Activated CD4-positive, alpha-beta T cell treated with anti-CD3 and anti-CD28 coated beads, Interleukin-2, amount 50 U/mL, for 24 hours (primary cell): ENCODE results near the gene NIPBL.

ENCODE experiments used
- DNase-seq, 2 donors: peaks; one replicate each; pipeline ENCODE4 v3.0.0-alpha.2; 2020; ENCODE audit warnings: low read depth in 1 of 2, low spot score in 1 of 2

The NIPBL gene

GRCh38 chr5:37014321-37014720 lies 137.8 kb downstream of the NIPBL start:
- DNase-seq, result no peak

- DNase-seq, result no peak
These were observed 139.5 kb downstream of the NIPBL start for GRCh38 chr5:37015795-37016666.

- no peak for DNase-seq
These were observed 152.3 kb downstream of the NIPBL start for GRCh38 chr5:37028910-37029309.

- no peak for DNase-seq
These were observed 152.9 kb downstream of the NIPBL start for GRCh38 chr5:37029436-37029835.

- no peak for DNase-seq
These were observed 158.4 kb downstream of the NIPBL start for GRCh38 chr5:37034955-37035354.

GRCh38 chr5:37037840-37038239 lies 161.3 kb downstream of the NIPBL start:
- DNase-seq, result no peak

- no peak for DNase-seq
These were observed 163.3 kb downstream of the NIPBL start for GRCh38 chr5:37039824-37040223.

GRCh38 chr5:37043693-37044092 lies 167.1 kb downstream of the NIPBL start:
- no peak for DNase-seq

- DNase-seq, result no peak
These were observed 167.6 kb downstream of the NIPBL start for GRCh38 chr5:37044120-37044519.

GRCh38 chr5:37045703-37046102 lies 169.1 kb downstream of the NIPBL start:
- no peak for DNase-seq

- no peak for DNase-seq
These were observed 171.4 kb downstream of the NIPBL start for GRCh38 chr5:37047947-37048346.

GRCh38 chr5:37054391-37054790 lies 177.8 kb downstream of the NIPBL start:
- no peak for DNase-seq

- DNase-seq, result no peak
These were observed 178.9 kb downstream of the NIPBL start for GRCh38 chr5:37055383-37055990.

GRCh38 chr5:37056762-37057161 lies 180.2 kb downstream of the NIPBL start:
- DNase-seq, result no peak

GRCh38 chr5:37060030-37060429 lies 183.5 kb downstream of the NIPBL start:
- DNase-seq, result no peak

- DNase-seq, result no peak
These were observed 187.2 kb downstream of the NIPBL start for GRCh38 chr5:37063739-37064138.

- DNase-seq, result no peak
These were observed 187.9 kb downstream of the NIPBL start for GRCh38 chr5:37064442-37064841.

GRCh38 chr5:37071487-37071886 lies 194.9 kb downstream of the NIPBL start:
- DNase-seq, result no peak

GRCh38 chr5:37071901-37072581 lies 195.5 kb downstream of the NIPBL start:
- no peak for DNase-seq

- no peak for DNase-seq
These were observed 198.9 kb downstream of the NIPBL start for GRCh38 chr5:37075399-37075950.

GRCh38 chr5:37077146-37077545 lies 200.6 kb downstream of the NIPBL start:
- no peak for DNase-seq

GRCh38 chr5:37080697-37081096 lies 204.1 kb downstream of the NIPBL start:
- no peak for DNase-seq
